HG02678 (cell line): ENCODE measurements around the gene DSCAM.
"Not testable (repeated sequence)": the region's sequence is repeated elsewhere in the genome, so short reads cannot be mapped to it uniquely, and the experiment has no call there.

Experiments
- ATAC-seq: cut with Tn5 transposase; IDR thresholded peaks from one replicate; pipeline ENCODE4 v1.9.1; 2021; ENCODE audit warnings: mild to moderate bottlenecking, moderate library complexity; ENCODE audit not compliant: unreplicated experiment

Gene DSCAM

GRCh38 chr21:40481764-40482163 is 365.2 kb downstream of the DSCAM start:
- ATAC-seq: no peak

GRCh38 chr21:40474513-40474912 is 372.4 kb downstream of the DSCAM start:
- ATAC-seq: no peak

- ATAC-seq: no peak
Measured at GRCh38 chr21:40472013-40472412, 374.9 kb downstream of the DSCAM start.

GRCh38 chr21:40471103-40471502 is 375.9 kb downstream of the DSCAM start:
- no peak for ATAC-seq

GRCh38 chr21:40466893-40467483 is 380.0 kb downstream of the DSCAM start:
- no peak for ATAC-seq

- ATAC-seq: no peak
Measured at GRCh38 chr21:40465382-40465781, 381.6 kb downstream of the DSCAM start.

DNA sequence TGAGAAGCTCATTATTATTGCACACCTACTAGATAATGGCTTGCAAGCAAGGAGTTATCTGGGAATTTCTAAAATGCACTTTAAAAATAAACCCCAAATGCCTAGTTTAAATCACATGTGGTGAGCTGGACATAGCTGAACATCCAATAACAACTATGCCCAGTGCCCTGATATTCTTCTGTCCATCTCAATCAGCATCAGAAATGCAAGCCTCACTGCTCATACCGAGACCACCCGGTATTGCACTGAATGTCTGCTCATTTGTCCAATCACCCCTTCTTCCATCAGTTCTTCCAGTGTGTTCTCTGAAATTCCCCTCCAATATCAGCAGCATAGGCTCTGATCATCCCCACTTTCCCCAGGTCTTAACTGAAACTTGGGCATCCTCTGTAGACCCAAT is 383.8 kb downstream of the DSCAM start:
- ATAC-seq: no peak

- no peak for ATAC-seq
Measured at GRCh38 chr21:40461008-40461407, 385.9 kb downstream of the DSCAM start.

GRCh38 chr21:40457741-40458140 is 389.2 kb downstream of the DSCAM start:
- no peak for ATAC-seq

- ATAC-seq: no peak
Measured at GRCh38 chr21:40454057-40454456, 392.9 kb downstream of the DSCAM start.

DNA sequence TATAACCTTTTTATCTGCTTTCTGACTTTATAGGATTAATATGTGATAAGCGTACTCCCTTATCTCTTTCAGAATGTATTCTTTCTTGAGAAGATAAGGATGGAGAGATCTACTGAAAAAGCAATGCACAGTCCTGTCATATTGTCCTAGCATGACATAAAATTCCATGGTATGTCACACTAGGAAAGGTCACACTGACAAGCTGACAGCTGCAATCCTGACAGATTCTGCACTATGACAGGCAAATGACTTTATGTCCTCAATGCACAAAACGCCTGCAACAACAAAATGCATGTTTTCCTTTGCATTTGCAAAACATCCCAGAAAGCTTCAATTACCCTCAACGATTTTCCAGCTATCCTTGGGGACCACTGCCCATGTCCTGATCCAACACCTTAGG is 393.8 kb downstream of the DSCAM start:
- no peak for ATAC-seq

DNA sequence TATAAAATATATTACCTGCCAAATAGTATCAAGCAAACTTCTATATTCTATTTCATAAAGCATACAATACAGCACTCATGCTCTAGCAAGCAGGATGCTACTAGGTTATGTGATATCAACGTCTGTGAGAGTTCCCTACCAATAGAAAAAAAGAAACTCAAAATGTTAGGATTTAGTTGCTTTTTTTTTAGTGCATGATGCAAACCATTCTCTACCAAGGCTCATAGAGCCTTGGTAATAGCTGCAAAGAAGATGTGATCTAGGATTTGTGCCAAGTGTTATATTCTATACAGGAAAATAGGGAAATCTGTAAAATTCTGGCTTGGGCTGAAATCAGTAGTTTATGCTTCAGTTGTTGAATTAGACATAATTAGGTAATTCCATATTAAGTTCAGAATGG is 394.4 kb downstream of the DSCAM start:
- no peak for ATAC-seq

- ATAC-seq: no peak
Measured at GRCh38 chr21:40447016-40447415, 399.9 kb downstream of the DSCAM start.

GRCh38 chr21:40445349-40445921 is 401.5 kb downstream of the DSCAM start:
- no peak for ATAC-seq

GRCh38 chr21:40439581-40439980 is 407.4 kb downstream of the DSCAM start:
- not testable (repeated sequence) for ATAC-seq

DNA sequence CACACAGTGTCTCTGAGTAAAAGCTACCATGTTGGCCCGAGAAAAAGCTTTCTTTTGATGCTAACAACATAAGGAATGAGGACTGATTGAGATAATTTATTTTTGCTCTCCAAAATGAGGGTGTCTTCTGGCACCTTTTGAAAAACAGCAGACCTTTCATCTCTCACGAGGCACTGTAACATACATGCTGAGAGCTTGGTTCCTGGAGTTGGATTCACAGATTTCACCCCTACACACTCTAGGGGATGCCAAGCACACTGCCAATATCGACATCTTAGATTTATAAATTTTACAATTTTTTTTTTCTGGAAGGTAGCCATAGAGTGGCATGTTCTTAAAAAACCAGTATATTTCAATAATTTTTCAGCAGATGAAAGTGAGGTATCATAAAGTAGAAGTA is 408.3 kb downstream of the DSCAM start:
- ATAC-seq: no peak

GRCh38 chr21:40436261-40436660 is 410.7 kb downstream of the DSCAM start:
- ATAC-seq: no peak

DNA sequence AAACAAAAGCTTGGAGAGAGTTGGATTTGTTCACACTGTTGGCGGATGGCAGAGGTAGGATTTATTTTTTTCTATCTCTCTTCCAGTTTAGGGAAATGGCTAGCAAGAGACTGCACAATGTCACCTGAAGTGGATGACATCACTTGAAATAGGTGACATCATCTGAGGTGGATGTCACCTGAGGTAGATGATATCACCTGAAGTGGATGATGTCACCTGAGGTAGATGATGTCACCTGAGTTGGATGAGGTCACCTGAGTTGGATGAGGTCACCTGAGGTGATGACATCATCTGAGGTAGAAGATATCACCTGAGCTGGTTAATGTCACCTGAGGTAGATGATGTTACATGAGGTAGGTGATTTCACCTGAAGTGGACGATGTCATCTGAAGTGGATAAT is 413.4 kb downstream of the DSCAM start:
- no peak for ATAC-seq

- ATAC-seq: no peak
Measured at GRCh38 chr21:40425981-40426380, 421.0 kb downstream of the DSCAM start.

DNA sequence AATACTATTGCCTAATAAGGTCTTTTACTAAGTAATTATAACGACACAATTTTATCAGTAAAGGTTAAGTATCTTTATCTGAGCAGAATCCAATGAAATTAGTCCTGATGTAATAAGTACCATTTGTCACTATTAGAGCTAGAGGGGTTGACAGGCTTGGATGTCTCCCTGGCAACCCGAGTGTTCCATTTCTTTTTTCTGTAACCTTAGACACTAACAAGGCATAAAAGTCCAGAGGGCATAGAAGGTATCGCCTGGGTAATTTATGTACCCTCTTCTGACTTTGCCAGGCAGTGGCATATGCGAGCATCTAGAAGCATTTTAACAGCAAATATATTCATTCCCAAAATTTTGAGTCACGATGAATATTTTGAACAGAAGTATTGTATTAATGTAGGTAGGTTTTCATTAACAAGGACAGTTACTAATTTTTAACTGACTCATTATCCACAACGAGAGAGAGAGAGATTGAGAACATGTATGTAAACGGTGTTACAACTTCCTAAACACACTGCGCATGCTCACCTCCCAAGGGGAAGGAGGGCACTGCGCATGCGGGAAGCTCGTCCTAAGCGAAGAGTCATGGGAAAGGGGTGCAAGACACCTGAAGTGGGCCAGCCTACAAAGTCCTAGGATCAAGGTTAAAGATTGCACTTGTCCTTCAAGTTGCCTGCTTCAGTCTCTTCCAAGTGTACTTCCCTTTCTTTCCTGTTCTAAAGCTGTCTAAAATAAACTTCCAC is 423.9 kb downstream of the DSCAM start:
- no peak for ATAC-seq

GRCh38 chr21:40421121-40421520 is 425.8 kb downstream of the DSCAM start:
- no peak for ATAC-seq

DNA sequence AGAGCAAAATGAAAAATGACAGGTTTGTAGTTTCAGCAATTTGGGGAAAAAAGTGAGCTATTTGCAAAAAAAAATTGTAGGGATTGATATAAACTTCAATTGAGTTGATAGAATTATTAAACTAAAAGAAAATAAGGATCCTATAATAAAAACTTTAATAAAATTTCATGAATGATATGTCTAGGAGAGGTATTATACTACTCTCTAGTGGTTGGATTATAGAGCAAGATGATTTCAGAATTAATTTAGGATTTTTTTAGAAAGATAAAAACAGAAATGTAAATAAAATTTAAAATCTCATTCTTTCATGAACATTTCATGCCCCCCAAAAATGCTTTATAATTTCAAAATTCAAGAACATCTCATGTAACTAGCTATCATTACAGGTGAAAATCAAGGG is 430.4 kb downstream of the DSCAM start:
- no peak for ATAC-seq
